Right lobe of liver (tissue), 6 donors: Measurements from ENCODE around the gene IGLL5. TPM values are rescaled to one million over a fixed set of nuclear protein-coding genes. Genes with fewer than 3 reads are reported as not detected.

ENCODE experiments used
- ATAC-seq, 4 donors: fragments of 200-7000 bp; cut with Tn5 transposase; one replicate each; pipeline ENCODE4 v1.9.1; 2020; ENCODE audit warnings: mild to moderate bottlenecking in 4 of 4, moderate library complexity in 4 of 4
- DNase-seq, 3 donors: peaks; one replicate each; pipeline ENCODE4 v3.0.0-alpha.2; 2020
- H3K27ac ChIP-seq, 3 donors: fragments of 200-600 bp; one replicate each; pipeline ENCODE4 v1.8.0; 2022
- H3K27me3 ChIP-seq, 2 donors: fragments of 200-600 bp; one replicate each; pipeline ENCODE4 v1.8.0; 2022
- H3K36me3 ChIP-seq, 4 donors: fragments of 200-600 bp; sonication (generic) in 1 of 4; one replicate each; pipeline versions ENCODE4 v1.5.1 to v1.8.0; 2017 to 2022; ENCODE audit warnings: control low read depth in 1 of 4
- H3K4me1 ChIP-seq, 4 donors: fragments of 200-600 bp; sonication (generic) in 1 of 4; one replicate each; pipeline versions ENCODE4 v1.5.1 to v1.8.0; 2017 to 2022; ENCODE audit warnings: control low read depth in 1 of 4
- H3K4me3 ChIP-seq, 3 donors: fragments of 200-600 bp; one replicate each; pipeline ENCODE4 v1.8.0; 2022
- H3K9me3 ChIP-seq, 4 donors: fragments of 200-600 bp; sonication (generic) in 1 of 4; one replicate each; pipeline versions ENCODE4 v1.5.1 to v1.8.0; 2017 to 2022; ENCODE audit warnings: control low read depth in 1 of 4
- POLR2A ChIP-seq: fragments of 450-650 bp; IDR thresholded peaks from one replicate; pipeline ENCODE4 v1.6.1; 2017; ENCODE audit warnings: antibody characterized with exemption, mild to moderate bottlenecking
- WGBS: methylation state at CpG from one replicate; pipeline ENCODE4 v1.1.6; 2018; ENCODE audit warnings: low coverage, low lambda C conversion rate; ENCODE audit not compliant: insufficient coverage; ENCODE audit errors: missing lambda C conversion rate; 5-methylcytosine and 5-hydroxymethylcytosine counted together
- intact Hi-C, 2 donors: fragments of 100-400 bp; cut with DNase I; formaldehyde crosslinking; loops; one replicate each; pipeline versions ENCODE4 v1.11.2 to v1.14.1; 2022
- total RNA-seq, 6 experiments: library from RNA; depleted of rRNA in 2 of 6; stranded (reverse); fragments of >200 nt in 2 of 6; fragmentation: NEBNext Ultra II Directional in 3 of 6; extraction: Animal tissue kit (Norgen Biotek cat#: 25700) in 3 of 6; gene quantifications; one replicate each; pipeline versions ENCODE4 v1.1.0 to v1.2.4, GENCODE V29; 2016 to 2023
- TF ChIP-seq, protein P1 (sequence below), 4 donors: fragments of 200-600 bp in 3 of 4; fragments of 450-650 bp in 1 of 4; IDR thresholded peaks; one replicate each; pipeline versions ENCODE4 v1.5.1 to v1.8.0; 2016 to 2022; ENCODE audit warnings: antibody characterized with exemption in 4 of 4, mild to moderate bottlenecking in 2 of 4
- donor health status: DM: no; HTN: yes; CAD: no.
- donor health status: DM: no; HTN: no; CAD: no.
- donor health status: DM: no; HTN: no; CAD: no.
- donor health status: DM: no; HTN: yes; CAD: no.
- donor health status: DM: no; HTN: yes; CAD: no.

IGLL5 gene
- total RNA-seq, 6 experiments from 2014 or later, result 1.6 to 4.1 (median 3.1) TPM

DNA sequence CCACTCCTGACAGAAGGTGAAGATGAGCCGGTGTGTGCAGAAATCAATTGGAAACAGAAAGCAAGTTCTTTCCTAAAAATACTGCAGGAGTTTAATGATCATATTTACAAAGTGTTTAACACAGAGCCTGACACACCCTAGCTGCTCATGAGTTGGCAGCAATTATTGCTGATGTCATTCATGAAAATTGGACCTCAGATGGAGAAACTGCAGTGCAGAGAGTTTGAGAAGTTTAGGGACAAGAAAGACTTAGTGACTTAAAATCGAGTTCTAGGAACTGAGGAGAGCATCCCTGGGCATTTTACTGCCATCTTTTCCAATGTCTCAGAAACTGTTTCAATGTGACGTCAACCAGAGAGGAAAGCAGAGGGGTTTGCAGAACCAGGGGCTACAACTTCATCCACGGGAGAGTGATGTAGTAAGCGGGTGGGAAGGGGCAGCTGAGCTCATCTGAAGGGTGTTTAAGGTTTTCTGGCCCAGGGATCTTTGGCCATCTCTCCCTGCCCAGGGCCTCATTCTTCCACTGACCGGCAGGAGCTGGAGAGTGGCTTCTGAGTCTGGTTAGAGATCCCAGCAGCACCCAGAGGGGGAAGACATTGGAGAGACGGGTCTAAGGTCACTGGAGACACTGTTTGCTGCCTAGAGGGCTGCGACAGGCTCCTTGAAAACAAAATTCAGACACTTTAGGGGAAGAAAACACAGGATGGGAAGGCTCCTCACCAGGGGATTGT is 21.1 kb upstream of the IGLL5 start:
- Histone ChIP-seq H3K36me3 (no peaks in the 10 kb centered on the region), H3K4me1 (no peaks in the 10 kb centered on the region), H3K4me3 (no peak overlapping the region), H3K27me3 (no peaks in the 10 kb centered on the region), H3K27ac (no peak overlapping the region), H3K9me3 (no peaks in the 10 kb centered on the region)
- intact Hi-C loops, result no loop called here
- WGBS, result 37% methylated on average over 7 of the region's 8 CpGs
- TF ChIP-seq, protein P1, sequence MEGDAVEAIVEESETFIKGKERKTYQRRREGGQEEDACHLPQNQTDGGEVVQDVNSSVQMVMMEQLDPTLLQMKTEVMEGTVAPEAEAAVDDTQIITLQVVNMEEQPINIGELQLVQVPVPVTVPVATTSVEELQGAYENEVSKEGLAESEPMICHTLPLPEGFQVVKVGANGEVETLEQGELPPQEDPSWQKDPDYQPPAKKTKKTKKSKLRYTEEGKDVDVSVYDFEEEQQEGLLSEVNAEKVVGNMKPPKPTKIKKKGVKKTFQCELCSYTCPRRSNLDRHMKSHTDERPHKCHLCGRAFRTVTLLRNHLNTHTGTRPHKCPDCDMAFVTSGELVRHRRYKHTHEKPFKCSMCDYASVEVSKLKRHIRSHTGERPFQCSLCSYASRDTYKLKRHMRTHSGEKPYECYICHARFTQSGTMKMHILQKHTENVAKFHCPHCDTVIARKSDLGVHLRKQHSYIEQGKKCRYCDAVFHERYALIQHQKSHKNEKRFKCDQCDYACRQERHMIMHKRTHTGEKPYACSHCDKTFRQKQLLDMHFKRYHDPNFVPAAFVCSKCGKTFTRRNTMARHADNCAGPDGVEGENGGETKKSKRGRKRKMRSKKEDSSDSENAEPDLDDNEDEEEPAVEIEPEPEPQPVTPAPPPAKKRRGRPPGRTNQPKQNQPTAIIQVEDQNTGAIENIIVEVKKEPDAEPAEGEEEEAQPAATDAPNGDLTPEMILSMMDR (IDR thresholded peaks at IDR 0.05), result no peak
- no peak for TF ChIP-seq POLR2A
- DNase-seq, result no peak
- peak in 1 of 4 donors; percentile 48 for ATAC-seq

DNA sequence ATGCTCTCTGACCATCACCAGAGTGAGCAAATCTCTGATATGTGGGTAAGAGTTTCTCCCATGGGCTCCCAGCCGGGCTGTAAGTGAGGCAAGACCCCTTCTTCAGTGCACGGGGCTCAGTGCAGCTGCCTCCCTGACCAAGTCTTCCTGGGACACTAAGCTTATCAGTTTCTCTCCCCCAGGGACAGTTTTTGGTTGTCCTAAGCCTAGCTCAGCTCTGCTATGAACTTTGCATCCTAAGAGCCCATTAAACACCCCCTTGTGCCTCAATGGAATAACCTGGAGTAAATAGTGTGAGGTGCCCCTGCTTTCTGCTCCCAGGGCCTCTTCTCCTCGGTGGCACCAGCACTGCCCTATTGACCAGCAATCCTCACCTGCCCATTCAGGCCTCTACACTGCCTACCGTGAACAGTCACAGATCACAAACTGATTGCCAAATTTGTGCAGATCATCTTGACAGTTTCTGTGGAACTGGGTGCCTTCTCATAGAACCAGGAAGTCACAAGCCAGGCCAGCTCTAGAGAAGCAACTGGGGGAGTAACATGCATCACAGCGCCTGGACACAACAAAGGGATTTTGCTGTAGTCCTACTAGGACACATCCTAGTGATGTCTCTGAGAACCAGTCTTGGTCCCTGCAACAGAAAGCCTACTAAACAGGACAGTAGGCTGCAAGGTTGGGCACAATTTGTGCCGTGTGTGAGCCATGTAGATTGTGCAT is 19.5 kb upstream of the IGLL5 start:
- ATAC-seq (no peak), DNase-seq (no peak)
- 59% methylated on average over 4 of the region's 6 CpGs for WGBS
- no peaks in the 10 kb centered on the region for H3K36me3 ChIP-seq
- no peak overlapping the region for H3K4me3 ChIP-seq
- H3K9me3 ChIP-seq, result no peaks in the 10 kb centered on the region
- TF ChIP-seq, protein P1 (IDR thresholded peaks at IDR 0.05), result no peak
- no peak for TF ChIP-seq POLR2A
- intact Hi-C loops, result no loop called here
- no peaks in the 10 kb centered on the region for H3K27me3 ChIP-seq
- H3K27ac ChIP-seq, result no peak overlapping the region
- H3K4me1 ChIP-seq, result no peaks in the 10 kb centered on the region

DNA sequence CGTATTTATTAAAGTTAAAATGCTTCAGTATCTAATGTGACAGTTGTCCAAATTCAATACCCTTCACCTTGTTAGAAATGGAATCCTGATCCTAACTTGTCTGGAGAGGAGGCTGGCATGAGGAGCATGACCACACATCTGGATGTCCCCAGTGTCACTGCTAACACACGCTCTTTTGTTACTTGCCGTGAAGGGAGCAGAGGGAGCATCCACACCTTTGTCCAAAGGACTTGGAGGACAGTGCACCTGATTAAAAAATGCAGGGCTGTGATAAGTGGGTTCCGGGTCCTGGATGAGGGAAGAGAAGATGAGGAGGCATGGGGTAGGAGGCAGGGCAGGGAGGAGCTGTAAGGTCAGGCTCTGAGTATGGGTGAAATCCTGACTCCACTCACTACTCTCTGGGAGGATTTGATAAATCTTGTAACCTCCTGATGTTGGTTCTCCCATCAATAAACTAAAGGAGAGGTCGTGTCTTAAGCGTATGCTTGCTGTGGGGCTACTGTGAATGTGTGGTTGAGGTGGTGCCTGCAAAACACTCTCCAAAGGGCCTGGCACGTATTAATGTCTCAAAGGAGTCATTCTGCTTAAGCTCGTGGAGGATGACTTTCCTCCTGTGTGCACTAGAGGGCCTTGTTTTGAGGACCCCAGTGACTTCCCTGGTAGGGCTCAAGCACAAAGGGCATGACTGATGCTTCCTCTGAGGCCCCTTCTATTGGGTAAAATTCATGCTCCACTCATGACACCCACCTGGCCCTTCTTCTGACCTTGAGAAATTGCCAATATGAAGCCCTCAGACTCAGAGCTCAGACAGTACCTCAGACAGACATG is 16.8 kb upstream of the IGLL5 start:
- intact Hi-C loops, result no loop called here

DNA sequence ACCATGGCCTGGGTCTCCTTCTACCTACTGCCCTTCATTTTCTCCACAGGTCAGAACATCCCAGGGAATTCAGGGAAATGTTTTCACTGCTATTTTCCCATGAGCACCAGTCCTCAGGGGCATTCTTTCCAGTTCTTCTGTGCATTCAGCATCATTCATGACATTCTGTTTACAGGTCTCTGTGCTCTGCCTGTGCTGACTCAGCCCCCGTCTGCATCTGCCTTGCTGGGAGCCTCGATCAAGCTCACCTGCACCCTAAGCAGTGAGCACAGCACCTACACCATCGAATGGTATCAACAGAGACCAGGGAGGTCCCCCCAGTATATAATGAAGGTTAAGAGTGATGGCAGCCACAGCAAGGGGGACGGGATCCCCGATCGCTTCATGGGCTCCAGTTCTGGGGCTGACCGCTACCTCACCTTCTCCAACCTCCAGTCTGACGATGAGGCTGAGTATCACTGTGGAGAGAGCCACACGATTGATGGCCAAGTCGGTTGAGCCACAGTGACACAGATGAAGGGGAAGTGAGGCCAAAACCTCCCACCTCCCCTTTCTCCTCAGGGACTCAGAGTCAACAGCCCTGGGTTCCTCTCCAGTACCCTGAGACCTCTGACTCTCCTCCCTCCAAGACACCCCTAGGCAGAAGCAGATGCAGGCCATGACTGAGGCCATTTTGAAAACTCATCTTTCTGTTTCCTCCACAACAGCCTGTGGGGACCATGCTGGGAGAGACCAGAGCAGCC is 15.9 kb upstream of the IGLL5 start:
- H3K9me3 ChIP-seq, result no peaks in the 10 kb centered on the region
- intact Hi-C loops, result no loop called here
- 82% methylated on average over 9 of the region's 10 CpGs for WGBS
- no peak for DNase-seq
- no peaks in the 10 kb centered on the region for H3K4me1 ChIP-seq
- TF ChIP-seq, protein P1 (IDR thresholded peaks at IDR 0.05), result no peak
- no peak for TF ChIP-seq POLR2A
- no peak for ATAC-seq
- no peaks in the 10 kb centered on the region for H3K36me3 ChIP-seq
- H3K27me3 ChIP-seq, result no peaks in the 10 kb centered on the region
- no peak overlapping the region for H3K27ac ChIP-seq
- no peak overlapping the region for H3K4me3 ChIP-seq

More for the DNA sequence above, 16.8 kb upstream of the IGLL5 start:
- 23% methylated on average over 6 of the region's 8 CpGs for WGBS
- H3K4me3 ChIP-seq, result no peak overlapping the region
- ATAC-seq, result no peak
- TF ChIP-seq POLR2A, result no peak
- TF ChIP-seq, protein P1 (IDR thresholded peaks at IDR 0.05), result no peak
- no peaks in the 10 kb centered on the region for H3K27me3 ChIP-seq
- H3K4me1 ChIP-seq, result no peaks in the 10 kb centered on the region
- no peaks in the 10 kb centered on the region for H3K9me3 ChIP-seq
- H3K27ac ChIP-seq, result no peak overlapping the region
- H3K36me3 ChIP-seq, result no peaks in the 10 kb centered on the region
- no peak for DNase-seq
